GM21360 (cell line): ENCODE measurements around the gene PCBP4.

ENCODE experiments used
- ATAC-seq: cut with Tn5 transposase; IDR thresholded peaks from one replicate; pipeline ENCODE4 v1.9.1; 2021; ENCODE audit warnings: mild to moderate bottlenecking, moderate library complexity; ENCODE audit not compliant: unreplicated experiment

The PCBP4 gene

GRCh38 chr3:51958603-51959521 lies 8.4 kb downstream of the PCBP4 start:
- ATAC-seq: no peak

DNA sequence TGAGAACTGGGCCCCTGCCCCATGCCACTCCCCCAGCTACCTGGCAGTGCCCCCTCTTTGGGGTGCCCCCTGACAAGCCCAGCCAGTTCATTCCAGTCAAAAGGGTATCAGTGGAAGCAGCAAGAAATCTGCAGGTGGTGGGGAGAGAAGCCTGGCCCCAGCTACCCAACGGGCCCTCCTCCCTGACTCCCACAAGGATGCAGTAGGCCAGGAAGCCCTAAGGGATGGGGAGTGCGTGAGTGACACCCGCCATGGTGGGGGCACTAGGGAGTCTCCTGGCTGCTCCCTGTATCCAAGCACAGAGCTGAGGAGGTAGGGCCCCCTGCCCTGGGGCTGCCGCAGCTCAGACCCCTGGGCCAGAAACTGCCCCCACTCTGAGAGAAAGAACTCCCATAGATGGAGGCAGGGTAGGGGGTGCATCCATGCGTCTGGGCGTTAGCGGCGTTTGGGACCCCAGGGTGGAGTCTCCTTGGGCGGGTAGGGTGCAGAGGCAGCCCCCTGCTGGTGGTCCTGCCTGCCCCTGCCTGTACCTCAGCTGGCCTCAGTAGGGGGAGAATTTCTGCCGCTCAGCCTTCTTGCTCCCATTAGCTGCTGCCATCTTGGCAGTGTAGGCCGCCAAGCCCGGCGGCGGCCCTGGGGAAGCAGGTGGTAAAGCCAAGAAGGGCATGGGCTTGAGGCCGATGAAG lies 9.6 kb downstream of the PCBP4 start:
- ATAC-seq: no peak

DNA sequence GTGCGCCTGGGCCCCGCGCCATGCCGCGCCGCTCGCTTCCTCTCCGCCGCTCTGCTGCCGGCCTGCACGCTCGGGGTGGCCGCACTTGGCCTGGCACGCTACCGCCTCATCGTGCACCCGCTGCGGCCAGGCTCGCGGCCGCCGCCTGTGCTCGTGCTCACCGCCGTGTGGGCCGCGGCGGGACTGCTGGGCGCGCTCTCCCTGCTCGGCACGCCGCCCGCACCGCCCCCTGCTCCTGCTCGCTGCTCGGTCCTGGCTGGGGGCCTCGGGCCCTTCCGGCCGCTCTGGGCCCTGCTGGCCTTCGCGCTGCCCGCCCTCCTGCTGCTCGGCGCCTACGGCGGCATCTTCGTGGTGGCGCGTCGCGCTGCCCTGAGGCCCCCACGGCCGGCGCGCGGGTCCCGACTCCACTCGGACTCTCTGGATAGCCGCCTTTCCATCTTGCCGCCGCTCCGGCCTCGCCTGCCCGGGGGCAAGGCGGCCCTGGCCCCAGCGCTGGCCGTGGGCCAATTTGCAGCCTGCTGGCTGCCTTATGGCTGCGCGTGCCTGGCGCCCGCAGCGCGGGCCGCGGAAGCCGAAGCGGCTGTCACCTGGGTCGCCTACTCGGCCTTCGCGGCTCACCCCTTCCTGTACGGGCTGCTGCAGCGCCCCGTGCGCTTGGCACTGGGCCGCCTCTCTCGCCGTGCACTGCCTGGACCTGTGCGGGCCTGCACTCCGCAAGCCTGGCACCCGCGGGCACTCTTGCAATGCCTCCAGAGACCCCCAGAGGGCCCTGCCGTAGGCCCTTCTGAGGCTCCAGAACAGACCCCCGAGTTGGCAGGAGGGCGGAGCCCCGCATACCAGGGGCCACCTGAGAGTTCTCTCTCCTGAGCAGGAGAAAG lies 11.1 kb downstream of the PCBP4 start:
- ATAC-seq: no peak

DNA sequence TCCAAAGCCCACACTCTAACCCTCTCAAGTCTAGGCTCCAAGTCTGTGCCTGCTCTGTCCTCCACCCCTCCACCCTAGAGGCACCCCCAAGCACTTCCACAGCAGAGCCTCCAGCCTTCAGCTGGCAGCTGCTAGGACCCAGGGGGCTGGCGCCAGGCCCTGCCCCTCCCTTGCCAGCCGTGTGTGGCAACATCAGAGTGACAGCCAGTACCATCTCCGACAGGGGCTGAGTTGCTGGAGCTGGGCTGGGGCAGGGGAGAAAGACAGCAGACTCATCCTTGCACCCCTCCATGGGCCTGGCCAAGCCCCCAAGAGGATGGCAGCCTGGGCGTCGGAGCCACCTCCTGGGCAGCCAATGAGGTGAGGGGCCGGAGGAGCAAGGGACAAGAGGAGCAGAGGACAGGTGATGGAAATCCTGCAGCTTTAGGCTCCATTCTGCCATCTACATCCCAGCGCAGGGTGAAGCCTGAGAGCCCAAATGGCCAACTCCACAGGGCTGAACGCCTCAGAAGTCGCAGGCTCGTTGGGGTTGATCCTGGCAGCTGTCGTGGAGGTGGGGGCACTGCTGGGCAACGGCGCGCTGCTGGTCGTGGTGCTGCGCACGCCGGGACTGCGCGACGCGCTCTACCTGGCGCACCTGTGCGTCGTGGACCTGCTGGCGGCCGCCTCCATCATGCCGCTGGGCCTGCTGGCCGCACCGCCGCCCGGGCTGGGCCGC lies 11.9 kb downstream of the PCBP4 start, which contains the start of gene GPR62:
Gene GPR62, plus strand, starts transcription at position 207 of the 718 bp plus-strand sequence. Its CDS starts 272 bp downstream, at position 479.
- no peak for ATAC-seq

GRCh38 chr3:51954713-51955112 lies 12.5 kb downstream of the PCBP4 start:
- no peak for ATAC-seq

GRCh38 chr3:51954105-51954504 lies 13.1 kb downstream of the PCBP4 start:
- no peak for ATAC-seq

DNA sequence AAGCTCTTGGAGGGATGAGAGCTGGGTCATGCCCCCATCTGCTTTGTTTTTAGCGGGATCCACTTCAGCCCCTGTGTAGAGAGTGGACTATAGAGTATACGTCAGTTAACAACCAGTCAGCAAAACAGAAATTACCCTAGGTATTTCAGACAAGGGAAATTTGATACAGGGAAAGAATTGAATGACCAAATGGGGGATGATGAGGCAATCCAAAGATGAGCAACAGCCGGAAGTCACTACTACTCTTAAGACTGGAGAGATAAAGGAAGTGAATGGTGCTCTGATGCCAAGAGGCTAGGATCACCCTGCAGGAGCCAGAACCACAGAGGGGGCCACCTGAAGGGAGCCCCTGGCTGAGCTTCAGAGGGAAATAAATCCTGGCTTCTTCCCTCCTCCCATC lies 13.8 kb downstream of the PCBP4 start:
- no peak for ATAC-seq

DNA sequence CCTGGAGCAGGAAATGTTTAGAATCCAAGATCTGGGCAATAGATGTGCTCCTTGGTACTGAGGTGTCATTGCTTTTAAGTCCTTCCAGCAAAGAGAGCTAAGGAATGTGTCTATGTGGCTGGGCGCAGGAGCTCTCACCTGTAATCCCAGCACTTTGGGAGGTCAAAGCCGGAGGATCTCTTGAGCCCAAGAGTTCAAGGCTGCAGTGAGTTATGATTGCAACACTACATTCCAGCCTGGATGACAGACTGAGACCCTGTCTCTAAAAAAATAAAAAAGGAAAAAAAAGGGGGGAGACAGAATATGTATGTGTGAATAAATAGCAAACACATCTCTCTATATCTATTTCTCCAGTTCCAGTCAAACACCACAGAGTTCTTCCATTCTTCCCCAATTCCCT lies 16.4 kb downstream of the PCBP4 start:
- no peak for ATAC-seq

- no peak for ATAC-seq
Observed at GRCh38 chr3:51949121-51949520, 18.1 kb downstream of the PCBP4 start.

DNA sequence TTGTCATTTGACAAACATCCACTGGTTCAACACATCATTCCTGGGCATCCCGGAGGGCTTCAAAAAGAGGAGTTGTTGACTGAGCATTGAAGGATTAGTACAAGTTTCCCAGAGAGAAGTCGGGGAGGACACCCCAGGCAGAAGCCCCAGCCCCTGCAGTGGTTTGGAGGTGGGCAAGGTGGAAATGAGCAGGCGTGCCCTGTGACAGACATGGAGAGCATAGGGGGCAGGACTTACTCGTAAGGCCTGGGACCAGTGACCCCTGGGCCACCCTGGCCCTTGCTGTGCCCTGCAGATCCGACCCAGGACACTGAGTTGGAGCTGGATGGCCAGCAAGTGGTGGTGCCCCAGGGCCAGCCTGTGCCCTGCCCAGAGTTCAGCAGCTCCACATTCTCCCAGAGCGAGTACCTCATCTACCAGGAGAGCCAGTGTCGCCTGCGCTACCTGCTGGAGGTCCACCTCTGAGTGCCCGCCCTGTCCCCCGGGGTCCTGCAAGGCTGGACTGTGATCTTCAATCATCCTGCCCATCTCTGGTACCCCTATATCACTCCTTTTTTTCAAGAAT lies 19.2 kb downstream of the PCBP4 start:
- no peak for ATAC-seq

GRCh38 chr3:51947215-51947900 lies 19.9 kb downstream of the PCBP4 start:
- ATAC-seq: no peak

GRCh38 chr3:51946796-51947195 lies 20.5 kb downstream of the PCBP4 start:
- ATAC-seq: no peak

DNA sequence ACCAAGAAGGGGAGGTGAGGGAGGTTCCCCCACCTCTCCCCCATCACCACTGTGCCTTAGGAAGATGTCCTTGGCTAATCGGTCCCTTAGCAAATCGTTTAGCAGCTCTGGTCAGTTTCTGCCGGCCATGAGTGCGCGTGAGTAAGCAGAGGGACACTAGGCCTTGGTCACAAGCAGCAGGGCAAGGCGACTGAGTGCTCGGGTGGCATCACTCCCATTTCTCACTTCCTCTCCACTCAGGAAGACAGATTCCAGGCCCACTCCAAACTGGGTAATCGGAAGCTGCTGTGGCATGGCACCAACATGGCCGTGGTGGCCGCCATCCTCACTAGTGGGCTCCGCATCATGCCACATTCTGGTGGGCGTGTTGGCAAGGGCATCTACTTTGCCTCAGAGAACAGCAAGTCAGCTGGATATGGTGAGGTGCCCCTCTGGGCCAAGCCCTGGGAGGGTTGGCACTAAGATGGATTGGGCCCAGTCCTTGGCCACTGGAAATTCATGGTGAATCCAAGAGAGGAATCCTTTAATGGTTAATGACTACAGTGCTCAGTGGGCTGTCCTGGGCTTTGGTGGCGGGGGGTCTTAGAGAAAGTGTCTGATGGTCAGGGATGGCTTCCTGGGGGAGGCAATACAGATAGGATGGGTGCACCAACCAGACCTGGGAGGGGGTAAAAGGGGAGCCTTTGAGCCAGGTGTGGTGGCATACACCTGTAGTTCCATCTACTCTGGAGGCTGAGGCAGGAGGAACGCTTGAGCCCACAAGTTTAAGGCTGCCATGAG lies 21.1 kb downstream of the PCBP4 start:
- no peak for ATAC-seq

DNA sequence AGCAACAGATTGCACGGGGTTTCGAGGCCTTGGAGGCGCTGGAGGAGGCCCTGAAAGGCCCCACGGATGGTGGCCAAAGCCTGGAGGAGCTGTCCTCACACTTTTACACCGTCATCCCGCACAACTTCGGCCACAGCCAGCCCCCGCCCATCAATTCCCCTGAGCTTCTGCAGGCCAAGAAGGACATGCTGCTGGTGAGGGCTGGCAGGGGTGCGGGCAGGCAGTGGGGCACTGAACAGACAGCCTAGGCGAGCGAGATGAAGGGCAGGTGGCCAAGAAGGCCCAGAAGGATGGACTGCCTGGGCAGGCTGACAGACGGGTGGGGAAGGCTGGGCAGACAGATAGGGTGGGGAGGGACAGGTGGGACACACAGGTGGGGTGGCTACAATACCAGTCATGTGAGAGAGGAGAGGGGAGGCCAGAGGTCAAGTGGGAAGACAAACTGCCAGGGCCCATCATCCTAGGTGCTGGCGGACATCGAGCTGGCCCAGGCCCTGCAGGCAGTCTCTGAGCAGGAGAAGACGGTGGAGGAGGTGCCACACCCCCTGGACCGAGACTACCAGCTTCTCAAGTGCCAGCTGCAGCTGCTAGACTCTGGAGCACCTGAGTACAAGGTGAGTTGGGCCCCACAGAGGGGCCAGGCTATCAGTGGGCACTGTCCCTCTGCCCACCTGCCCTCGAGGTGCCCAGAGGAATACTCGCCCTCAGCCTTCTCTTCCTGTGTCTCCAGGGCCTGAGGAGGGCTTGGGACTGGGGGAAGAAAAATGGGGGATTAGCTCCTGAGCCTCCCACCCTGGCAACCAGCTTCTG lies 22.0 kb downstream of the PCBP4 start:
- no peak for ATAC-seq

DNA sequence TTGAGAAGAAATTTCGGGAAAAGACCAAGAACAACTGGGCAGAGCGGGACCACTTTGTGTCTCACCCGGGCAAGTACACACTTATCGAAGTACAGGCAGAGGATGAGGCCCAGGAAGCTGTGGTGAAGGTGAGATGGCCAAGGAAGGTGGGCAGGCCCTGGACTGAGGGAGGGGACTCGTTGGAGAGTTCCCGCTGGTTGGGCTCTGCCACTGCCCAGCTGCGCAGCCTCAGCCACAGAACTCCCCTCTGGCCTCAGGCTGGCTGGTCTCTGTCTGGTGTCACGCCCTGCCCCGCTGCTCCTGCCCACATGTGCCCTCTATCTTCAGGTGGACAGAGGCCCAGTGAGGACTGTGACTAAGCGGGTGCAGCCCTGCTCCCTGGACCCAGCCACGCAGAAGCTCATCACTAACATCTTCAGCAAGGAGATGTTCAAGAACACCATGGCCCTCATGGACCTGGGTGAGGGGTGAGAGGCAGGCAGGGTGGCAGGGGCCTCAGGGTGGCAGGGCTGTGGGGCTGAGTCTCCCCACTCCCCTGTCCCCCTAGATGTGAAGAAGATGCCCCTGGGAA lies 22.7 kb downstream of the PCBP4 start:
- ATAC-seq: no peak

- no peak for ATAC-seq
Observed at GRCh38 chr3:51943451-51944391, 23.5 kb downstream of the PCBP4 start.
